GM12878 (cell line): ENCODE data around the gene PLEKHM1. TPM values are rescaled to one million over a fixed set of nuclear protein-coding genes. Genes with fewer than 3 reads are reported as not detected.
"Not testable (repeated sequence)": the region's sequence is repeated elsewhere in the genome, so short reads cannot be mapped to it uniquely, and the experiment has no call there.

ENCODE experiments used
- ATAC-seq: fragments of 200-7000 bp; cut with Tn5 transposase; 3 replicates; pipeline ENCODE4 v1.9.1; 2020; ENCODE audit warnings: mild to moderate bottlenecking, moderate library complexity
- BruUV-seq: library from RNA; stranded (reverse); fragments of 400-500 nt; replicated peaks from 2 replicates; lab custom pipeline; 2021; lab: Mats Ljungman, UMichigan
- CTCF ChIA-PET: fragments of 300-600 bp; sonication (Branson Sonifier 250); formaldehyde crosslinking; extraction: SDS; loops from one replicate; lab custom pipeline; 2021; ENCODE audit warnings: inconsistent platforms; lab: Yijun Ruan, JAX
- POLR2A ChIA-PET: fragments of 350-600 bp; formaldehyde crosslinking; extraction: SDS; loops from one replicate; lab custom pipeline; 2021; ENCODE audit warnings: inconsistent platforms; lab: Charles Lee
- RAD21 ChIA-PET: fragments of 300-600 bp; sonication (Branson Sonifier 250); formaldehyde crosslinking; loops from one replicate; lab custom pipeline; 2023; ENCODE audit warnings: antibody characterized with exemption; ENCODE audit not compliant: unreplicated experiment; lab: Charles Lee
- SMC1A ChIA-PET: fragments of 300-600 bp; sonication (Branson Sonifier 250); formaldehyde crosslinking; loops from one replicate; lab custom pipeline; 2023; ENCODE audit not compliant: unreplicated experiment, uncharacterized antibody; lab: Charles Lee
- DNase-seq: peaks from one replicate; pipeline ENCODE4 v3.0.0-alpha.2; 2011; ENCODE audit warnings: low read depth, low spot score
- FAIRE-seq: peaks from 3 replicates; lab custom pipeline; 2011; peaks lifted over from hg19 to GRCh38; lab: Jason Lieb, UNC
- H2AFZ ChIP-seq: 2 replicates; pipeline ENCODE4 v1.6.0; 2011; ENCODE audit warnings: low read depth, low read length, control low read depth; ENCODE audit not compliant: control insufficient read depth
- H3K27ac ChIP-seq: 2 replicates; pipeline ENCODE4 v1.5.1; 2011; ENCODE audit warnings: control low read depth; ENCODE audit not compliant: control insufficient read depth, insufficient read depth
- H3K27me3 ChIP-seq, 2 experiments: replicated peaks in 1 of 2; 2 replicates each; pipeline versions ENCODE4 v1.6.0 to v1.6.1; 2011; ENCODE audit warnings: low read length in 1 of 2; ENCODE audit not compliant: control insufficient read depth in 2 of 2, insufficient read depth in 2 of 2
- H3K36me3 ChIP-seq, 2 experiments: 2 replicates each; pipeline ENCODE4 v1.5.1; 2011; ENCODE audit warnings: low read length in 1 of 2; ENCODE audit not compliant: control insufficient read depth in 2 of 2, insufficient read depth in 2 of 2
- H3K4me1 ChIP-seq: 2 replicates; pipeline ENCODE4 v1.6.1; 2011; ENCODE audit warnings: mild to moderate bottlenecking, low read length, moderate library complexity, mixed read lengths; ENCODE audit not compliant: control insufficient read depth, insufficient read depth
- H3K4me2 ChIP-seq: 2 replicates; pipeline ENCODE4 v1.6.0; 2011; ENCODE audit warnings: control low read depth; ENCODE audit not compliant: control insufficient read depth, insufficient read depth
- H3K4me3 ChIP-seq: fragments of 200-600 bp; sonication (generic); 2 replicates; pipeline ENCODE4 v1.5.1; 2016
- H3K79me2 ChIP-seq: 2 replicates; pipeline ENCODE4 v1.6.0; 2011; ENCODE audit warnings: low read length; ENCODE audit not compliant: control insufficient read depth, insufficient read depth
- H3K9ac ChIP-seq: 2 replicates; pipeline ENCODE4 v1.8.0; 2011; ENCODE audit warnings: low read length, control low read depth, mixed read lengths; ENCODE audit not compliant: control insufficient read depth, insufficient read depth
- H3K9me3 ChIP-seq: replicated peaks from 3 replicates; pipeline ENCODE4 v1.5.1; 2011; ENCODE audit warnings: mild to moderate bottlenecking, low read length; ENCODE audit not compliant: control insufficient read depth, insufficient read depth
- H4K20me1 ChIP-seq: 2 replicates; pipeline ENCODE4 v1.6.0; 2011; ENCODE audit not compliant: control insufficient read depth, insufficient read depth
- BRCA1 ChIP-seq: IDR thresholded peaks from 2 replicates; pipeline ENCODE4 v1.6.1; 2011; ENCODE audit warnings: low read depth, low read length, improper control_type of control experiment
- CREM ChIP-seq: IDR thresholded peaks from 2 replicates; pipeline ENCODE4 v1.6.1; 2014; ENCODE audit warnings: antibody characterized with exemption, low read depth
- EGR1 ChIP-seq, 2 experiments: IDR thresholded peaks; 1 replicate in 1 of 2; 2 replicates in 1 of 2; pipeline ENCODE4 v1.6.1; 2011 to 2012; ENCODE audit warnings: low read depth in 2 of 2, low read length in 2 of 2, borderline replicate concordance in 1 of 2, mild to moderate bottlenecking in 1 of 2, moderate library complexity in 1 of 2
- IKZF1 ChIP-seq: fragments of 450-650 bp; conservative IDR thresholded peaks from 2 replicates; pipeline ENCODE4 v1.6.1; 2017; ENCODE audit warnings: antibody characterized with exemption, mild to moderate bottlenecking
- IKZF2 ChIP-seq, 2 experiments: fragments of 450-650 bp; IDR thresholded peaks; 2 replicates each; pipeline ENCODE4 v1.6.1; 2017; ENCODE audit warnings: mild to moderate bottlenecking in 2 of 2, moderate library complexity in 2 of 2
- IRF4 ChIP-seq: IDR thresholded peaks from 2 replicates; pipeline ENCODE4 v1.6.1; 2011; ENCODE audit warnings: low read depth, low read length
- MXI1 ChIP-seq: fragments of 150-350 bp; IDR thresholded peaks from 2 replicates; pipeline ENCODE4 v1.6.1; 2011; ENCODE audit warnings: low read depth, mild to moderate bottlenecking, inconsistent platforms, low read length, improper control_type of control experiment
- NR2F1 ChIP-seq: fragments of 450-650 bp; conservative IDR thresholded peaks from 2 replicates; pipeline ENCODE4 v1.6.1; 2017; ENCODE audit warnings: mild to moderate bottlenecking
- PAX5 ChIP-seq: IDR thresholded peaks from 2 replicates; pipeline ENCODE4 v1.6.1; 2011; ENCODE audit warnings: low read depth, low read length, borderline replicate concordance
- RUNX3 ChIP-seq: IDR thresholded peaks from 2 replicates; pipeline ENCODE4 v1.6.1; 2012; ENCODE audit warnings: low read length, inconsistent platforms
- STAT3 ChIP-seq: IDR thresholded peaks from 2 replicates; pipeline ENCODE4 v1.6.1; 2011; ENCODE audit warnings: low read depth, low read length, improper control_type of control experiment
- TARDBP ChIP-seq: IDR thresholded peaks from 2 replicates; pipeline ENCODE4 v1.6.1; 2016; ENCODE audit warnings: borderline replicate concordance
- TCF12 ChIP-seq: IDR thresholded peaks from 2 replicates; pipeline ENCODE4 v1.6.1; 2011; ENCODE audit warnings: low read depth, mild to moderate bottlenecking, low read length
- TCF7 ChIP-seq: IDR thresholded peaks from 2 replicates; pipeline ENCODE4 v1.6.1; 2014; ENCODE audit warnings: antibody characterized with exemption, borderline replicate concordance
- WGBS: methylation state at CpG from one replicate; pipeline ENCODE4 v1.1.6; 2016; ENCODE audit warnings: low lambda C conversion rate; ENCODE audit not compliant: insufficient replicate concordance, insufficient coverage; ENCODE audit errors: missing lambda C conversion rate; 5-methylcytosine and 5-hydroxymethylcytosine counted together
- in situ Hi-C: fragments of 300-500 bp; cut with MboI; formaldehyde crosslinking; loops from 9 replicates; pipeline ENCODE4 v1.14.3; 2018; ENCODE audit warnings: mixed read lengths
- intact Hi-C: fragments of 100-400 bp; cut with micrococcal nuclease; formaldehyde crosslinking; loops from one replicate; pipeline ENCODE4 v1.14.2; 2022; ENCODE audit not compliant: unreplicated experiment
- polyA plus RNA-seq, 11 experiments: library from polyadenylated mRNA; depleted of rRNA in 4 of 11; unstranded in 6 of 11; stranded (reverse) in 5 of 11; fragments of >200 nt; fragmentation: Nextera tagmentation in 4 of 11; fragmentation: Illumina TruSeq in 1 of 11; extraction: Ambion mirVana in 4 of 11; extraction: Trizol in 1 of 11; gene quantifications; 1 replicate in 1 of 11; 2 replicates in 10 of 11; pipeline versions ENCODE4 v1.2.1 to v1.2.3, GENCODE V29; 2011 to 2016; ENCODE audit warnings: inconsistent platforms in 2 of 11, missing spikeins in 2 of 11, low read depth in 1 of 11
- total RNA-seq, 4 experiments: library from RNA; depleted of rRNA in 3 of 4; stranded (reverse); fragments of >200 nt in 3 of 4; fragmentation: Illumina TruSeq in 1 of 4; extraction: Trizol in 1 of 4; gene quantifications; 2 replicates each; pipeline versions ENCODE4 v1.2.1 to v1.2.3, GENCODE V29; 2013 to 2021
- TF ChIP-seq, protein P1 (sequence below): fragments of 450-650 bp; IDR thresholded peaks from 2 replicates; pipeline ENCODE4 v1.6.1; 2017; ENCODE audit warnings: mild to moderate bottlenecking, low read depth, inconsistent platforms; ENCODE audit not compliant: poor library complexity, severe bottlenecking

Gene PLEKHM1
- total and polyA plus RNA-seq, 10 of the 15 experiments (the other 5 are each of a cell fraction or from before 2014, with no cell fraction given), result 0.21 to 27.8 (median 9.4) TPM

DNA sequence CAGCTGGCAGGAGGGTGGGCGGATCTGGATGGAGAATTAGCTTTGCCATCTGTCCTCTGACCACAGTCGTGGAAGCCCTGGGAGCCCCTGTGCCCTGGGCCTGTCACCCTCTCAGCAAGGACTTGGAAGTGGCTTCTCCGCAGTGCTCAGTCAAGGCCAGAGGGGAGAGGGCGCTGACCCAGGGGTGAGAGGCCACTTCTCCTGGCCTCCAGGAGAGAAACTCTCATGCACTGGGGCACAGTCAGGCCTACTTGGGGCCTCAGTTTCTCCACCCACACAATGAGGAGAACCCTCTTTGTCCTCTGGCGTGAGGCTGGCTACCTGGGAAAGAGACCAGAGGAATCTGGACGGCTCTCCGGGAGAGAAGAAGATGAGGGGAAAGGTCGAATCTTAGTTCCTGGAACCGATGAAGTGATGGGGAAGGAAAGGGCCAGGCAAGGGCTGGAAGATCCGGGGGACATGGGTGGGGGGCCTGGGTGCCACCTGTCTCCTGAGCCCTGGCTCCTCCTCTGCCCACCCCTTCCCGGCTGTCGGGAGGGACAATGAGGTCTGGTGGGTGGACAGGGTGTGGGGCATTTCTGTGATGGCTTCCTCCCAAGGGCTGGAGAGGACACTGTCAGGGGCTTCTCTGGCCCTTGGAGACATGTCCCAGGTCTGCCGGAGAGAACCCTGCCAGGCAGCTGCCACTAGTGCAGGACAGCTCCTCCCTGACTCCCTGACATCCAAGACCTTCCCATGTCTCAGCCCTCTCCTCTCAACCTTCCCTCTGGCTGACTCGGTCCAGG lies 48.8 kb downstream of the PLEKHM1 start:
- no peak for DNase-seq
- Histone ChIP-seq H3K27me3 (no peaks in the 10 kb centered on the region), H3K4me2 (no peak overlapping the region), H4K20me1 (no peaks in the 10 kb centered on the region), H2AFZ (no peak overlapping the region), H3K4me1 (peaks cover 18% of the 10 kb centered on the region), H3K79me2 (no peaks in the 10 kb centered on the region), H3K9me3 (no peaks in the 10 kb centered on the region), H3K36me3 (no peaks in the 10 kb centered on the region; a peak in 1 of 4 replicates), H3K9ac (no peak overlapping the region), H3K4me3 (no peak overlapping the region), H3K27ac (no peak overlapping the region; the same call in 1 of the 2 replicates)
- no peak for FAIRE-seq
- intact Hi-C loops, result no loop called here
- ATAC-seq, result no peak
- BruUV-seq, result no TSS peak
- ChIA-PET SMC1A (interaction anchor here (2.0 kb wide), 1 partner anchor 13 kb away, joined by 5 read pairs; no protein-coding TSS in a partner anchor), RAD21 (no interaction called here), CTCF (interaction anchor here (0.7 kb wide), 1 partner anchor 15 kb away, joined by 3 read pairs; no protein-coding TSS in a partner anchor), POLR2A (no interaction called here)
- TF ChIP-seq MXI1 (no peak), TCF12 (no peak), TARDBP (no peak), BRCA1 (no peak), STAT3 (no peak)
- WGBS, result 95% methylated on average over 14 of the region's 14 CpGs
- in situ Hi-C loops, result no loop called here

DNA sequence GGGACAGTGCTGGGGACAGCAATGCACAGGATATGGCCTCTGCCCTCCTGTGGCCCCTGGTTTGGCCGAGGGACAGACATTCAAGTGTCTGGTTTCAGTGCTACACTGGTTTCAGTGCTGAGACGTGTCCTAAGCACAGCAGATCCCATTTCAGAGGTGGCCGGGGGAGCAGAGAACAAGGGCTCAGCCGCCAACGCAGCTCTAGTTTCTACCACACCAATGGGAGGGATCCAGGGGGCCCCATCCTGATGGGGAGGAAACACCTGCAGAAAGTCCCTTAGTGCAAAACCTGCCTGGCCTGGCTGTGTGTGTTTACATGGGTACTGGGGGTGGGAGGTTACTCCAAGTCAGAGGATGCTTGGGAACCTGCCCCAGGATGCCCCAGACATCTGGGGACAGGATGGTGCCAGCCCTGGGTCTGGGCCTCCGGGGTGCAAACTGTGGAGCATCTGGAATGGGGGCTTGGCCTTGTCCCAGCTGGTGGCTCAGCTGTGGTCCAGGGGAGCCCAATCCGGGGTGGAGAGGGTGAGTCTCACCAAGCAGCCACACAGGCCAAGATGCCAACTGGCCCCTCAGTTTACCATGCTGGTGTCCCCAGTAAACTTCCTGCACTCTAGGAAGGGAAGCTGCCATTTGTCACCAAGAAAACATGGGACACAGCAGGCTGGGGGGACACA lies 49.5 kb downstream of the PLEKHM1 start:
- H3K9me3 ChIP-seq, RAD21 ChIA-PET, intact Hi-C loops, in situ Hi-C loops, H2AFZ ChIP-seq, H3K9ac ChIP-seq, POLR2A ChIA-PET, BruUV-seq, H3K36me3 ChIP-seq, H3K4me3 ChIP-seq, H3K79me2 ChIP-seq, H4K20me1 ChIP-seq, H3K27me3 ChIP-seq: not testable (repeated sequence)
- ATAC-seq, result peak; percentile 92
- peak; percentile 57 for DNase-seq
- H3K4me2 ChIP-seq, result peak overlapping the region; percentile 76
- ChIA-PET CTCF (interaction anchor here (0.7 to 1.6 kb wide), 4 partner anchors 13 to 222 kb away, joined by 3 to 5 read pairs (median 3); no protein-coding TSS in a partner anchor), SMC1A (interaction anchor here (2.0 kb wide), 1 partner anchor 12 kb away, joined by 5 read pairs; no protein-coding TSS in a partner anchor)
- peak overlapping the region; percentile 55 for H3K27ac ChIP-seq
- 4% methylated on average over 7 of the region's 7 CpGs for WGBS
- H3K4me1 ChIP-seq, result peaks cover 18% of the 10 kb centered on the region
- peak; percentile 90 for FAIRE-seq
- peak; percentile 81; the same call in 1 of the 2 replicates for TF ChIP-seq NR2F1
- peak; percentile 76 for TF ChIP-seq IKZF1
- TF ChIP-seq RUNX3, result peak; percentile 83
- TF ChIP-seq CREM, result peak; percentile 65
- TF ChIP-seq, protein P1, sequence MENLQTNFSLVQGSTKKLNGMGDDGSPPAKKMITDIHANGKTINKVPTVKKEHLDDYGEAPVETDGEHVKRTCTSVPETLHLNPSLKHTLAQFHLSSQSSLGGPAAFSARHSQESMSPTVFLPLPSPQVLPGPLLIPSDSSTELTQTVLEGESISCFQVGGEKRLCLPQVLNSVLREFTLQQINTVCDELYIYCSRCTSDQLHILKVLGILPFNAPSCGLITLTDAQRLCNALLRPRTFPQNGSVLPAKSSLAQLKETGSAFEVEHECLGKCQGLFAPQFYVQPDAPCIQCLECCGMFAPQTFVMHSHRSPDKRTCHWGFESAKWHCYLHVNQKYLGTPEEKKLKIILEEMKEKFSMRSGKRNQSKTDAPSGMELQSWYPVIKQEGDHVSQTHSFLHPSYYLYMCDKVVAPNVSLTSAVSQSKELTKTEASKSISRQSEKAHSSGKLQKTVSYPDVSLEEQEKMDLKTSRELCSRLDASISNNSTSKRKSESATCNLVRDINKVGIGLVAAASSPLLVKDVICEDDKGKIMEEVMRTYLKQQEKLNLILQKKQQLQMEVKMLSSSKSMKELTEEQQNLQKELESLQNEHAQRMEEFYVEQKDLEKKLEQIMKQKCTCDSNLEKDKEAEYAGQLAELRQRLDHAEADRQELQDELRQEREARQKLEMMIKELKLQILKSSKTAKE, result peak; percentile 59
- peak; percentile 88 for TF ChIP-seq TCF12
- peak; percentile 72 to 81 for TF ChIP-seq IKZF2 (IDR thresholded peaks at IDR 0.05)
- peak; percentile 72 for TF ChIP-seq TCF7
- peak; percentile 27; the same call in 1 of the 2 replicates for TF ChIP-seq PAX5
- TF ChIP-seq IRF4, result peak; percentile 52; the same call in 1 of the 2 replicates
- peak in 1 of 2 experiments; percentile 74; a peak in 2 of 3 replicates for TF ChIP-seq EGR1 (IDR thresholded peaks at IDR 0.05; ENCODE audit: borderline replicate concordance in 1 of 2, low read depth in 2 of 2, low read length in 2 of 2)
